ENCODE results near the gene AKR1C8.
"Not testable (repeated sequence)": the region's sequence is repeated elsewhere in the genome, so short reads cannot be mapped to it uniquely, and the experiment has no call there.

The AKR1C8 gene

DNA sequence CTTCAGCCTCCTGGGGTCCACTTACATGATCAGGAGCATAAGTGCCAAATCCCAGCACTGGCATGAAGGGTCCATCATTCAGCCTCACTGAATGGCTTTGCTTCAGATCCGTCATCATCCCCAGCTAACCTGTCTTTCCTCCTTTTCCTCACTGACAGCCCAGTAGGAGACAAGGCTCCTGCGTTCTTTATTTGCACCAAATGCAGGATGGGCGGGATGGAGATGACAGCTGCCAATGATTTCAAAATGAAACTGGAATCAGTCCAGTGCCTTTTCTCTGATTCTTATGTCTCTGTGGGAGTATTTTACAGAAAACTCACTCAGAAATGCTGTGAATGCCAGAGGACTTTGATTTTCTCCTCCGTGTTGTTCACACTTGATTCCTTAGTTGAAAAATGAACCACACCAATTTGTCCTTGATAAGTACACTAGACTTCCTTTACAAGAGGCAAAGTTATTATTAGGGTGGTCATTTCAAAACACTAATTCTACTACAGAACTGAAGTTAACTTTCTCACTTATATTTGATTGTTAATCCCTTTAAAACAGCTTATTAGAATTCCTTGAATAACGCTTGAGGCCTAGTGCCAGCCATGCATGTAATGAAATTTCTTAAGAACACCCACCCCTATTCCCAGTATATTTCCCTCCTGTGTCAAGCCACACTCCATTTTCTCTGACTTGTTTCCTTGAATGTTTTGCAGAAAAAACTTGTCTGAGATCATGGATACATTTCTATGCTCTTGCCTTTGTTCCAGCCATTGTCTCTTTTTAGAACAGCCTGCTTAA, at the start of gene AKR1C8:
TSS of gene AKR1C8 (minus strand) at position 164 of the 789 bp plus-strand sequence. CDS start at position 118, 46 bp downstream.
- DNase-seq, result no peak

GRCh38 chr10:5234106-5234860, 49.3 kb upstream of the AKR1C8 start:
- DNase-seq, result peak; percentile 21 to 97

DNA sequence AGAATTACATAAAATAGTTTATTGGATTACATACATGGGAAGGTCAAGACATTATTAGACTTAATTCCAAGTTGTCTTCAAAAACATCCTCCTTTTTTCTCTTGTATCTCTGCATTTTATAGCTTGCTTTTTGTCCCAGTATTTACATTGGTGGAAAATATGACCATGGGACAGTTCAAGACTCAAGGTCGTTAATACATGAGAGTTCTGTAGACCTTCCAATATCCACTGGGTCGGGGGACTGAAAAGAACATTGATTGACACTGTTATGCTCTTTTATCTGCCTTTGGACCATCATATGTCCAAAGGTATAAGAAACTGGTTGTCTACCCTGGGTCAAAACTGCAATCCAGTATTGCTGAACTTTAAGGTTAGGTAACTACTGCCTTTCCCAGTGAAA, 48.4 kb upstream of the AKR1C8 start:
- DNase-seq, result no peak

- no peak for DNase-seq
These were observed 44.1 kb upstream of the AKR1C8 start for GRCh38 chr10:5229019-5229418.

DNA sequence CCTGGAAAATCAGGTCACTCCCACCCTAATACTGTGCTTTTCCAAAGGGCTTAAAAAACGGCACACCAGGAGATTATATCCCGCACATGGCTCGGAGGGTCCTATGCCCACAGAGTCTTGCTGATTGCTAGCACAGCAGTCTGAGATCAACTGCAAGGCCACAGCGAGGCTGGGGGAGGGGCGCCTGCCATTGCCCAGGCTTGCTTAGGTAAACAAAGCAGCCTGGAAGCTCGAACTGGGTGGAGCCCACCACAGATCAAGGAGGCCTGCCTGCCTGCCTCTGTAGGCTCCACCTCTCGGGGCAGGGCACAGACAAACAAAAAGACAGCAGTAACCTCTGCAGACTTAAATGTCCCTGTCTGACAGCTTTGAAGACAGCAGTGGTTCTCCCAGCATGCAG, 38.0 kb upstream of the AKR1C8 start:
- not testable (repeated sequence) for DNase-seq

- DNase-seq, result no peak
These were observed 34.3 kb upstream of the AKR1C8 start for GRCh38 chr10:5219262-5219661.

DNA sequence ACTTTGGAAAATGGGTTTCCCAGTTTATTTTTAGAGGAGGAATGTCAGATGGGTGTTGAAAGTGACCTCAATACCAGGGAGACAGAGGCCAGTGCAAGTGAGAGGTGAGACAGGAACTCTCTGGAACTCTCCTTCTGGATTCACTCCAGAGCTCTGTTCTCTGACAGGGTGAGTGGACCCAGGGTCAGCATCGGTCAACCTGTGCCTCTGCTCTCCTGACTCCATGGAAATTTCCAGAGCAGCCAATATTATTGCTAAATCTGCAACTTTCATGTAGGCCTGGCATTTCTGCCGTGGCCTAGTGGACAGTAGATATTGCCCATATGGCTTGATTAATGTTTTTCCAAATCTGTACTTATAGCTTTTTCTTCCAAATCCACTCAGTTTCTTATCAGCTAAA, 31.9 kb upstream of the AKR1C8 start:
- no peak for DNase-seq

GRCh38 chr10:5211696-5212536, 27.0 kb upstream of the AKR1C8 start:
- no peak for DNase-seq

DNA sequence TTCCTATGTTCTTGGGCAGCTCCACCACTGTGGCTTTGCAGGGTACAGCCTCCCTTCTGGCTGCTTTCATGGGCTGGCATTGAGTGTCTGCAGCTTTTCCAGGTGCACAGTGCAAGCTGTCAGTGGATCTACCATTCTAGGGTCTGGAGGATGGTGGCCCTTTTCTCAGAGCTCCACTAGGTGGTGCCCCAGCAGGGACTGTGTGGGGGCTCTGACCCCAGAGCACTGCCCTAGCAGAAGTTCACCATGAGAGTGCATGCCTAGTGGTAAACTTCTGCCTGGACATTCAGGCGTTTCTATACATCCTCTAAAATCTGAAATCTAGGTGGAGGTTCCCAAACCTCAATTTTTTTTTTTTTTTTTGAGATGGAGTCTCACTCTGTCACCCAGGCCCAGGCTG, 25.3 kb upstream of the AKR1C8 start:
- DNase-seq, result not testable (repeated sequence)

DNA sequence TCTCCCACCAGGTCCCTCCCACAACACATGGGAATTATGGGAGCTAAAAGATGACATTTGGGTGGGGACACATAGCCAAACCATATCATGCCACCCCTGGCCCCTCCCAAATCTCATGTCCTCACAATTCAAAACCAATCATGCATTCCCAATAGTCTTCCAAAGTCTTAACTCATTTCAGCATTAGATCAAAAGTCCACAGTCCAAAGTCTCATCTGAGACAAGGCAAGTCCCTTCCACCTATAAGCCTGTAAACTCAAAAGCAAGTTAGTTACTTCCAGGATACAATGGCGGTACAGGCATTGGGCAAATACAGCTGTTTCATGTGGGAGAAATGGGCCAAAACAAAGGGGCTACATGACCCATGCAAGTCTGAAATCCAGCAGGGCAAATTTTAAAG, 24.8 kb upstream of the AKR1C8 start:
- not testable (repeated sequence) for DNase-seq

DNA sequence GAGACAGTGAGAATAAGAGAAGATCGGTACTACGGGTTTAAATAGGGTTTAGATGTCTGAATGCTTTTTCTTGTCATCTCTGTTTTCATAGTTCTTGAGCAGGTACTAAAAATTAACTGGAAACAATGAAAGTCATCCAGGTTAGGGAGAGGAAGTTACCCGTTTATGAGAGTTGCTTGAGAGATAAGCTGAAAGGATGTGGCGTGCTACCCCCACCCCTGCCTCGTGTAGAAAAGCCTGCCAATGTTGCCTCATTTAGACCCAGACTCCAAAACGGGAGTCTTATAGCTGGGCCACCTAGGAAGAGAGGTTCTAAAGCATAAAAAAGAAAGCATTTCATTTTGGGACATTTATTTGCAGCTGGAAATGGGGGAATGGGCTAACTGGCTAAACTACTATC, 21.8 kb upstream of the AKR1C8 start:
- peak in 1 of 2 donors; percentile 9 for DNase-seq

DNA sequence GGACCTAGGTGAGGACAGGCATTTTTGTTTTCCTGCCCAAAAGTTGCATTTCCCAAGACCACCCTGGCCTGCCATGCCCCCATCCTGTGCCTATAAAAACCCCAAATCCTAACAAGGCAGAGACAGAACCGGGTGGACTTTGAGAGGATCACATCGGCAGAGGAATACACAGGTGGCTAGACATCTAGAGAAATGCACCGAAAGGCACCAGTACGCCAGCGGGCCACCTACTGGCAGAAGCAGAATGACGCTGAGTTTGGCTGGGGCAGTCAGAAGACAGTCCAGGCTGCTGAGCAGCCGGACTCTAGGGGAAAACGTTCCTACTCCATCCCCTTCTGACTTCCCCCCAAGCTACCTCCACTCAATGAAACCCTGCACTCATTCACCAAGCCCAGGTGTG, 14.4 kb upstream of the AKR1C8 start:
- no peak for DNase-seq

- DNase-seq, result no peak
These were observed 13.4 kb upstream of the AKR1C8 start for GRCh38 chr10:5198386-5198785.

- no peak for DNase-seq
These were observed 11.8 kb upstream of the AKR1C8 start, which contains the start of gene AKR1C4 for GRCh38 chr10:5196702-5197113. Gene AKR1C4 (plus strand): TSS chr10:5196837. CDS start chr10:5196868, 31 bp downstream.

GRCh38 chr10:5195727-5196374, 10.9 kb upstream of the AKR1C8 start:
- no peak for DNase-seq

DNA sequence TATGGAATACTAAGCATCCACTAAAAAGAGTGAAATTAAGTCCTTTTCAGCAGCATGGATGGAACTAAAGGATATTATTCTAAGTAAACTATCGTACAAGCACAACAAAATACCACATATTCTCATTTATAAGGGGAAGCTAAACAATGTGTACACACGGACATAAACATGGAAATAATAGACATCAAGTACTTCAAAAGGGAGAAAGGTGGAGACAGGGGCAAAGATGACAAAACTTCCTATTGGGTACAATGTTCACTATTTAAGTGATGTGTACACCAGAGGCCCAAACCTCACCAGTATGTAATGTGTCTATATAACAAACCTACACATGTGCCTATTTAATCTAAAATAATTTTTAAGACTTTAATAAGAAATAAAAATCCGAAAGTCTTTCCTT, 9.5 kb upstream of the AKR1C8 start:
- DNase-seq, result no peak

DNA sequence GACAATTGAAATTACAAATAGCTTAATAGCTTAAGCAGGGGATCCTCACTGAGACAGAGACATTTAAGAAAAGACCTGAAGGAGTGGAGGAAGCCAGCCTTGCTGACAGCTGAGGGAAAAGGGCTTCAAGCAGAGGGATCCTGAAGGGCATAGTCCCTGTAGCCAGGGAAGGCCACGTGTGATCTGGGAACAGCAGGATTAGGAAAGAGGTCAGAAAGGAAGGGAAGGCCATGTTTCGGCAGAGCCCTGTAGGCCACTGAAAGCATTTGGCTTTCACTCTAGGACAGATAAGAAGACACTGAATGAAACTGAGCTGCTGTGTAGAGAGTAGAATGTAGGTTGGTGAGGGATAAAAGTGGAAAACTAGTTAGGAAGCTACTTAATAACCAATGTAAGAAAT, 3.4 kb upstream of the AKR1C8 start:
- DNase-seq, result no peak

DNA sequence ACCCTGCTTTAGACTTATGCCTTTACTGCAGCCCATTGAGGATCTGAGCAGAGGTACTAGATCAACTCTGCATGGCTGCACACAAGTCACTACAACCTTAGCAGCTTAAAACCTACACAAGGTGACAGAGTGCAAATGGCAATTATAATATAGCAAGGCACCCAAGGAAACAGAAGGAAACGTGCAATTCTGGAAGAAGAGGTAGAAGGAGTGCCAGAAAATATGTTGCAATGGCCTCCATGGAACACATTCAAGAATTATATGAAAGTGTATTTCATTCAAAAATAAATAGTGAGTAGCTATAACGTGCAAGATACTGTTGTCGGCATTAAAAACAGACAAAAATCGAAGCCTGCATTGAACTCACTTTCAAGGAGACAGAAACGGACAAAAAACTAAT, 2.9 kb upstream of the AKR1C8 start:
- DNase-seq, result no peak

DNA sequence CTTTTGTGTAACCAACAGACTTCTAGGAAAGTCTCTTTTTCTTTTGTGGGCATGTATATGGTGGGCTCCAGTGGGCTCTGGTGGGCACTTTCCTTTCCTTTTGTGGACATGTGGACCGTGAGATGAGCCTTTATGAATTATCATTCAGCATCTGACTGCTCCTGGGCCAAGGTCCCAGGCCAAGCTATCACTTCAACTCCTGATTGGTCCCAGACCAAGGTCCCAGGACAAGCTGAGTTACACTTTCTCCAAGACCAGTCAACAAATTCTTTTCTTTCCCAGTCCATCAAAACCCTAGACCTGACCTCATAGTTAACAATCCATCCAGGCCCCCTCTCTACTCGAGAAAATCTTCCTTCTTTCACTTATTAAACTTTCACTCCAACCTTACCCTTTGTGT, 1.0 kb downstream of the AKR1C8 start:
- no peak for DNase-seq

DNA sequence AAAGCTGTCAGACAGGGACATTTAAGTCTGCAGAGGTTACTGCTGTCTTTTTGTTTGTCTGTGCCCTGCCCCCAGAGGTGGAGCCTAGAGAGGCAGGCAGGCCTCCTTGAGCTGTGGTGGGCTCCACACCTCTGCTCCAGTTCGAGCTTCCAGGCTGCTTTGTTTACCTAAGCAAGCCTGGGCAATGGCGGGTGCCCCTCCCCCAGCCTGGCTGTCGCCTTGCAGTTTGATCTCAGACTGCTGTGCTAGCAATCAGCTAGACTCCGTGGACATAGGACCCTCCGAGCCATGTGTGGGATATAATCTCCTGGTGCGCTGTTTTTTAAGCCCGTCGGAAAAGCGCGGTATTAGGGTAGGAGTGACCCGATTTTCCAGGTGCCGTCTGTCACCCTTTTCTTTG, 4.4 kb downstream of the AKR1C8 start:
- DNase-seq, result not testable (repeated sequence)

DNA sequence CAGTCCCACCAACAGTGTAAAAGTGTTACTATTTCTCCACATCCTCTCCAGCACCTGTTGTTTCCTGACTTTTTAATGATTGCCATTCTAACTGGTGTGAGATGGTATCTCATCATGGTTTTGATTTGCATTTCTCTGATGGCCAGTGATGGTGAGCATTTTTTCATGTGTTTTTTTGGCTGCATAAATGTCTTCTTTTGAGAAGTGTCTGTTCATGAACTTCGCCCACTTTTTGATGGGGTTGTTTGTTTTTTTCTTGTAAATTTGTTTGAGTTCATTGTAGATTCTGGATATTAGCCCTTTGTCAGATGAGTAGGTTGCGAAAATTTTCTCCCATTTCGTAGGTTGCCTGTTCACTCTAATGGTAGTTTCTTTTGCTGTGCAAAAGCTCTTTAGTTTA, 9.4 kb downstream of the AKR1C8 start:
- DNase-seq, result not testable (repeated sequence)

GRCh38 chr10:5168897-5169420, 16.0 kb downstream of the AKR1C8 start:
- no peak for DNase-seq

All from bone marrow (tissue), 2 donors.